GM13976 (cell line): Measurements from ENCODE around the gene NKX2-8.

Experiments used
- DNase-seq: peaks from one replicate; pipeline ENCODE4 v3.0.0; 2012; ENCODE audit warnings: low spot score
- in situ Hi-C: fragments of 300-500 bp; cut with MboI; formaldehyde crosslinking; loops from one replicate; pipeline ENCODE4 v1.12.0; 2022; ENCODE audit warnings: low sequenced_read_pairs, mixed read lengths, inconsistent platforms; ENCODE audit not compliant: unreplicated experiment
- TF ChIP-seq, protein P1 (sequence below): IDR thresholded peaks from 2 replicates; pipeline ENCODE4 v1.5.1; 2012; ENCODE audit warnings: borderline replicate concordance, mild to moderate bottlenecking; ENCODE audit not compliant: insufficient read depth; ENCODE audit errors: extremely low read depth, missing control alignments, control extremely low read depth

NKX2-8 gene

GRCh38 chr14:36582011-36582873 is at the start of gene NKX2-8:
Gene NKX2-8, minus strand, starts transcription at chr14:36582614. Its CDS starts 225 bp downstream, at chr14:36582389.
- peak; percentile 25 for DNase-seq
- in situ Hi-C loops: no loop called here
- TF ChIP-seq, protein P1, sequence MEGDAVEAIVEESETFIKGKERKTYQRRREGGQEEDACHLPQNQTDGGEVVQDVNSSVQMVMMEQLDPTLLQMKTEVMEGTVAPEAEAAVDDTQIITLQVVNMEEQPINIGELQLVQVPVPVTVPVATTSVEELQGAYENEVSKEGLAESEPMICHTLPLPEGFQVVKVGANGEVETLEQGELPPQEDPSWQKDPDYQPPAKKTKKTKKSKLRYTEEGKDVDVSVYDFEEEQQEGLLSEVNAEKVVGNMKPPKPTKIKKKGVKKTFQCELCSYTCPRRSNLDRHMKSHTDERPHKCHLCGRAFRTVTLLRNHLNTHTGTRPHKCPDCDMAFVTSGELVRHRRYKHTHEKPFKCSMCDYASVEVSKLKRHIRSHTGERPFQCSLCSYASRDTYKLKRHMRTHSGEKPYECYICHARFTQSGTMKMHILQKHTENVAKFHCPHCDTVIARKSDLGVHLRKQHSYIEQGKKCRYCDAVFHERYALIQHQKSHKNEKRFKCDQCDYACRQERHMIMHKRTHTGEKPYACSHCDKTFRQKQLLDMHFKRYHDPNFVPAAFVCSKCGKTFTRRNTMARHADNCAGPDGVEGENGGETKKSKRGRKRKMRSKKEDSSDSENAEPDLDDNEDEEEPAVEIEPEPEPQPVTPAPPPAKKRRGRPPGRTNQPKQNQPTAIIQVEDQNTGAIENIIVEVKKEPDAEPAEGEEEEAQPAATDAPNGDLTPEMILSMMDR: no peak

- no peak for DNase-seq
- TF ChIP-seq, protein P1: no peak
- in situ Hi-C loops: no loop called here
Measured at GRCh38 chr14:36627981-36628380, 45.6 kb upstream of the NKX2-8 start.

- TF ChIP-seq, protein P1: no peak
- in situ Hi-C loops: no loop called here
- DNase-seq: no peak
Measured at GRCh38 chr14:36626151-36626550, 43.7 kb upstream of the NKX2-8 start.

- in situ Hi-C loops: no loop called here
Measured at GRCh38 chr14:36625436-36625835, 43.0 kb upstream of the NKX2-8 start.

GRCh38 chr14:36625014-36625413 is 42.6 kb upstream of the NKX2-8 start:
- in situ Hi-C loops: no loop called here
- DNase-seq: no peak
- TF ChIP-seq, protein P1: no peak

More at GRCh38 chr14:36625436-36625835, 43.0 kb upstream of the NKX2-8 start:
- no peak for DNase-seq
- TF ChIP-seq, protein P1: no peak

- no peak for DNase-seq
- TF ChIP-seq, protein P1: no peak
- in situ Hi-C loops: no loop called here
Measured at GRCh38 chr14:36619853-36620252, 37.4 kb upstream of the NKX2-8 start.
